Measurements from ENCODE around the gene ZNF524. TPM values are rescaled to one million over a fixed set of nuclear protein-coding genes. Genes with fewer than 3 reads are reported as not detected.

Gene ZNF524
- total and polyA plus RNA-seq, 2 donors (not counting 1 experiment from before 2014, with no cell fraction given), result 2.6 to 16.8 TPM

DNA sequence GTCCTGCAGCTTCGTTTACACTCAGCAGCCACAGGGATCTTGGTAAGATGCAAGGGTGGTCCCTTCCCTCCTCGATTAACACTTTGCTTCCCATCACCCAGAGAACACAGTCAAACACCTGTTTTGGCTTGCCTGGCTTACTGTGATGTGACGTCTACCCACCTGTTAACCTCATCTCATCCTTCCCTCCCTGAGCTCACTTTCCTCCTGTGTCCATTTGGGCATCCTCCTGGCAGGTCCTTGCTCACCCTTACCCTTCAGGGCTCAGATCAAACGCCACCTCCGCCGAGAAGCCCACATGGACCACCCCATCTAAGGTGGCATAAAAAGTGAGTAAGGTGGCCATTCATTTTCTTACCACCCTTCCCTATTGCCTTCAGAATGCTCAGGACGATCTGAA, 10.0 kb upstream of the ZNF524 start:
- TF ChIP-seq CTCF (conservative IDR thresholded peaks at IDR 0.05 in 1 of 2, IDR thresholded peaks at IDR 0.05 in 1 of 2; ENCODE audit: low read depth in 1 of 2, low read length in 2 of 2) (no peak), EZH2 (IDR thresholded peaks at IDR 0.05; ENCODE audit: low read length, missing control alignments) (no peak)
- Histone ChIP-seq H2AFZ (ENCODE audit: low read length) (no peak overlapping the region), H3K4me1 (ENCODE audit: control insufficient read depth, extremely low read depth, insufficient read depth, low read length) (peaks cover 9% of the 10 kb centered on the region), H3K36me3 (ENCODE audit: control insufficient read depth, insufficient read depth, low read length) (peaks cover 10% of the 10 kb centered on the region), H4K20me1 (ENCODE audit: control insufficient read depth, extremely low read depth, insufficient read depth, low read length) (no peaks in the 10 kb centered on the region), H3K27ac (ENCODE audit: insufficient read depth, low read length) (no peak overlapping the region), H3K9ac (ENCODE audit: insufficient read depth, low read length) (no peak overlapping the region), H3K27me3 (ENCODE audit: control insufficient read depth, insufficient read depth, low read length) (no peaks in the 10 kb centered on the region), H3K9me3 (ENCODE audit: control insufficient read depth, insufficient read depth, low read depth, low read length) (no peaks in the 10 kb centered on the region), H3K79me2 (ENCODE audit: control insufficient read depth, insufficient read depth, low read length) (no peaks in the 10 kb centered on the region), H3K4me2 (ENCODE audit: extremely low read depth, insufficient read depth, low read length) (no peak overlapping the region), H3K4me3 (replicated peaks in 1 of 4; ENCODE audit: control extremely low read depth in 1 of 4, insufficient read depth in 1 of 4, low read depth in 3 of 4, low read length in 4 of 4) (no peak overlapping the region)
- DNase-seq (ENCODE audit: low read depth in 2 of 2), result no peak

GRCh38 chr19:55590617-55591016, 9.5 kb upstream of the ZNF524 start:
- H3K9me3 ChIP-seq (ENCODE audit: control insufficient read depth, insufficient read depth, low read depth, low read length), result no peaks in the 10 kb centered on the region
- no peak overlapping the region for H3K9ac ChIP-seq (ENCODE audit: insufficient read depth, low read length)
- H2AFZ ChIP-seq (ENCODE audit: low read length), result no peak overlapping the region
- H3K4me2 ChIP-seq (ENCODE audit: extremely low read depth, insufficient read depth, low read length), result no peak overlapping the region
- H3K4me1 ChIP-seq (ENCODE audit: control insufficient read depth, extremely low read depth, insufficient read depth, low read length), result peaks cover 9% of the 10 kb centered on the region
- H3K27ac ChIP-seq (ENCODE audit: insufficient read depth, low read length), result no peak overlapping the region
- H4K20me1 ChIP-seq (ENCODE audit: control insufficient read depth, extremely low read depth, insufficient read depth, low read length), result no peaks in the 10 kb centered on the region
- H3K4me3 ChIP-seq (replicated peaks in 1 of 4; ENCODE audit: control extremely low read depth in 1 of 4, insufficient read depth in 1 of 4, low read depth in 3 of 4, low read length in 4 of 4), result no peak overlapping the region
- H3K36me3 ChIP-seq (ENCODE audit: control insufficient read depth, insufficient read depth, low read length), result peaks cover 10% of the 10 kb centered on the region
- no peaks in the 10 kb centered on the region for H3K79me2 ChIP-seq (ENCODE audit: control insufficient read depth, insufficient read depth, low read length)
- no peak for DNase-seq (ENCODE audit: low read depth in 2 of 2)
- H3K27me3 ChIP-seq (ENCODE audit: control insufficient read depth, insufficient read depth, low read length), result no peaks in the 10 kb centered on the region
- TF ChIP-seq CTCF (conservative IDR thresholded peaks at IDR 0.05 in 1 of 2, IDR thresholded peaks at IDR 0.05 in 1 of 2; ENCODE audit: low read depth in 1 of 2, low read length in 2 of 2) (no peak), EZH2 (IDR thresholded peaks at IDR 0.05; ENCODE audit: low read length, missing control alignments) (no peak)

DNA sequence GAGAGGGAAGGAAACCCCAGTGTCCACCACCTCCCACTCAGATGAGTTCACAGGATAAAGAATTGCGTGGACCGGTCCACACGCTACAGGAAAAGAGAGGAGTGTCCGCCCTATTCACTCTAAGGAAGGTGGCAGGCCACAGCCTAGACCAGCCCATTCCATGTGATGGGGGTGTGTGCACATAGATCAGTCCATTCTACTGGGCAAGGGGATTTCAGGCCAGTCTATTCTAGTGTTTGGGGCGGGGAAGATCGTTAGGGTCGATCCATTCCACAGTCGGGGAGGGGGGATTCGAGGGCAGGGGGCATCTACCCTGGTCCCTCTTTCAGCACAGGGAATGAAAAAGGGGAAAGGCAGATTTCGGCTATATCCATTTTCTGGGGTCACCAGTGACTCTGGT, 8.5 kb upstream of the ZNF524 start:
- no peak overlapping the region for H3K4me2 ChIP-seq (ENCODE audit: extremely low read depth, insufficient read depth, low read length)
- DNase-seq (ENCODE audit: low read depth in 2 of 2), result no peak
- no peak overlapping the region for H3K9ac ChIP-seq (ENCODE audit: insufficient read depth, low read length)
- no peaks in the 10 kb centered on the region for H3K79me2 ChIP-seq (ENCODE audit: control insufficient read depth, insufficient read depth, low read length)
- no peaks in the 10 kb centered on the region for H3K27me3 ChIP-seq (ENCODE audit: control insufficient read depth, insufficient read depth, low read length)
- TF ChIP-seq EZH2 (IDR thresholded peaks at IDR 0.05; ENCODE audit: low read length, missing control alignments) (no peak), CTCF (conservative IDR thresholded peaks at IDR 0.05 in 1 of 2, IDR thresholded peaks at IDR 0.05 in 1 of 2; ENCODE audit: low read depth in 1 of 2, low read length in 2 of 2) (no peak)
- no peak overlapping the region for H3K4me3 ChIP-seq (replicated peaks in 1 of 4; ENCODE audit: control extremely low read depth in 1 of 4, insufficient read depth in 1 of 4, low read depth in 3 of 4, low read length in 4 of 4)
- H3K27ac ChIP-seq (ENCODE audit: insufficient read depth, low read length), result no peak overlapping the region
- H4K20me1 ChIP-seq (ENCODE audit: control insufficient read depth, extremely low read depth, insufficient read depth, low read length), result no peaks in the 10 kb centered on the region
- H3K36me3 ChIP-seq (ENCODE audit: control insufficient read depth, insufficient read depth, low read length), result peaks cover 14% of the 10 kb centered on the region
- H3K9me3 ChIP-seq (ENCODE audit: control insufficient read depth, insufficient read depth, low read depth, low read length), result no peaks in the 10 kb centered on the region
- H2AFZ ChIP-seq (ENCODE audit: low read length), result no peak overlapping the region
- peaks cover 5% of the 10 kb centered on the region for H3K4me1 ChIP-seq (ENCODE audit: control insufficient read depth, extremely low read depth, insufficient read depth, low read length)

All from fibroblast of lung (primary cell).